Measurements from ENCODE around the gene PACSIN3.

- TF ChIP-seq CTCF (IDR thresholded peaks at IDR 0.05), result no peak
- no peak for TF ChIP-seq POLR2A (IDR thresholded peaks at IDR 0.05)
Measured at GRCh38 chr11:47166368-47166767, 19.9 kb downstream of the PACSIN3 start.
